OCI-LY7 (cell line): Measurements from ENCODE around the gene AMIGO1.

Source experiments
- CTCF ChIP-seq: fragments of 200-600 bp; sonication (generic); conservative IDR thresholded peaks from 2 replicates; pipeline ENCODE4 v1.5.1; 2014; ENCODE audit warnings: mild to moderate bottlenecking, antibody characterized with exemption, low read length, moderate library complexity, mixed read lengths
- EZH2phosphoT487 ChIP-seq: fragments of 200-600 bp; sonication (generic); IDR thresholded peaks from 2 replicates; pipeline ENCODE4 v1.6.1; 2018; ENCODE audit warnings: low read depth, borderline replicate concordance, mild to moderate bottlenecking, mixed run types, antibody characterized with exemption, low read length, moderate library complexity, mixed read lengths

- TF ChIP-seq CTCF (no peak), EZH2phosphoT487 (no peak)
Measured at GRCh38 chr1:109542657-109543056, 33.1 kb upstream of the AMIGO1 start.
